Mucosa of rectum (tissue), 2 donors: ENCODE data around the gene BEX2.
"Not testable (repeated sequence)": the region's sequence is repeated elsewhere in the genome, so short reads cannot be mapped to it uniquely, and the experiment has no call there.

ENCODE experiments used
- H3K27ac ChIP-seq, 2 donors: one replicate each; pipeline ENCODE4 v1.7.0; 2013; ENCODE audit warnings: inconsistent platforms in 2 of 2, low read depth in 2 of 2, low read length in 2 of 2
- H3K27me3 ChIP-seq, 2 donors: one replicate each; pipeline ENCODE4 v1.7.0; 2013; ENCODE audit warnings: low read length in 2 of 2; ENCODE audit not compliant: control insufficient read depth in 2 of 2, insufficient read depth in 2 of 2
- H3K36me3 ChIP-seq, 2 donors: one replicate each; pipeline ENCODE4 v1.7.0; 2013; ENCODE audit warnings: low read length in 2 of 2; ENCODE audit not compliant: control insufficient read depth in 2 of 2, insufficient read depth in 2 of 2
- H3K4me1 ChIP-seq, 2 donors: one replicate each; pipeline ENCODE4 v1.7.0; 2013; ENCODE audit warnings: low read length in 2 of 2, mild to moderate bottlenecking in 1 of 2; ENCODE audit not compliant: control insufficient read depth in 2 of 2, insufficient read depth in 2 of 2
- H3K4me3 ChIP-seq, 2 donors: one replicate each; pipeline ENCODE4 v1.7.0; 2013; ENCODE audit warnings: low read length in 2 of 2
- H3K9ac ChIP-seq, 2 donors: one replicate each; pipeline ENCODE4 v1.7.0; 2013; ENCODE audit warnings: low read length in 2 of 2, low read depth in 1 of 2, mild to moderate bottlenecking in 1 of 2
- H3K9me3 ChIP-seq, 2 donors: one replicate each; pipeline ENCODE4 v1.7.0; 2013; ENCODE audit warnings: low read length in 2 of 2; ENCODE audit not compliant: control insufficient read depth in 2 of 2
- donor health status: healthy.
- donor health status: Normal muscosa, but diverticular disease.

Gene BEX2

GRCh38 chrX:103310555-103311398, at the start of gene BEX2:
Gene BEX2 (minus strand): TSS chrX:103310990. CDS start chrX:103309976, 1,014 bp downstream.
- Histone ChIP-seq H3K9ac (peak within 1 kb of the TSS; percentile 9 to 57), H3K4me3 (peak within 1 kb of the TSS; percentile 57 to 67), H3K27me3 (no peaks in the 10 kb centered on the region), H3K36me3 (no peaks in the 10 kb centered on the region), H3K4me1 (peaks cover 0 to 3% of the 10 kb centered on the region in 2 donors), H3K27ac (no peak within 1 kb of the TSS), H3K9me3 (no peaks in the 10 kb centered on the region)

- no peak overlapping the region for H3K9ac ChIP-seq
- H3K27me3 ChIP-seq = peaks cover 0 to 3% of the 10 kb centered on the region in 2 donors
- no peak overlapping the region for H3K4me3 ChIP-seq
- no peaks in the 10 kb centered on the region for H3K36me3 ChIP-seq
- H3K4me1 ChIP-seq = peaks cover 0 to 3% of the 10 kb centered on the region in 2 donors
- H3K9me3 ChIP-seq = no peaks in the 10 kb centered on the region
- no peak overlapping the region for H3K27ac ChIP-seq
Measured at GRCh38 chrX:103360092-103360491, 49.3 kb upstream of the BEX2 start.

GRCh38 chrX:103359605-103360004, 48.8 kb upstream of the BEX2 start:
- not testable (repeated sequence) for H3K27ac ChIP-seq, H3K9ac ChIP-seq, H3K9me3 ChIP-seq, H3K36me3 ChIP-seq, H3K4me1 ChIP-seq, H3K27me3 ChIP-seq, H3K4me3 ChIP-seq

GRCh38 chrX:103357871-103358270, 47.1 kb upstream of the BEX2 start:
- no peak overlapping the region for H3K4me3 ChIP-seq
- H3K27ac ChIP-seq = no peak overlapping the region
- H3K36me3 ChIP-seq = no peaks in the 10 kb centered on the region
- no peak overlapping the region for H3K9ac ChIP-seq
- H3K9me3 ChIP-seq = no peaks in the 10 kb centered on the region
- H3K27me3 ChIP-seq = peaks cover 0 to 3% of the 10 kb centered on the region in 2 donors
- peaks cover 0 to 3% of the 10 kb centered on the region in 2 donors for H3K4me1 ChIP-seq

DNA sequence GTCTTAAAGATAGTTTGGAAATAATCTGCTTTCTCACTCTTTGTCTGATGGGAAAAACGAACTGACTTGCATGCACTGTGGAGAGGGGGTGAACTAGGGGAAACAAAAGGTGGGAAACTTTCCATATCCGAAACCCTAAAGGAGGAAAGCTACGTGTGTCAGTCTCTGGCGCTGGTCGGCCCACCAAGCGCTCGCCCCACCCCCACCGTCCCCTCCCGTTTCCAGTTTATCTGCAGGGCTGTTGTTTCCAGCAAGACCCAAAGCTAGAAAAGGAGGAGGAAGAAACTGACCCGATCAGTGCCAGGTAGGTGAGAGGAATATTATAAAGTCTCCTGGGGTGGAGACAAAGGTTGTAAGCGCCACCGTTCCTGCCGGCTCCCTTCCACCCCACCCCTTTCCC, 46.1 kb upstream of the BEX2 start:
- Histone ChIP-seq H3K4me3 (peak overlapping the region; percentile 81 to 86), H3K9me3 (no peaks in the 10 kb centered on the region), H3K4me1 (peaks cover 0 to 3% of the 10 kb centered on the region in 2 donors), H3K27me3 (peaks cover 0 to 3% of the 10 kb centered on the region in 2 donors), H3K36me3 (no peaks in the 10 kb centered on the region), H3K9ac (peak overlapping the region; percentile 90 to 92), H3K27ac (peak overlapping the region; percentile 83 to 88)

DNA sequence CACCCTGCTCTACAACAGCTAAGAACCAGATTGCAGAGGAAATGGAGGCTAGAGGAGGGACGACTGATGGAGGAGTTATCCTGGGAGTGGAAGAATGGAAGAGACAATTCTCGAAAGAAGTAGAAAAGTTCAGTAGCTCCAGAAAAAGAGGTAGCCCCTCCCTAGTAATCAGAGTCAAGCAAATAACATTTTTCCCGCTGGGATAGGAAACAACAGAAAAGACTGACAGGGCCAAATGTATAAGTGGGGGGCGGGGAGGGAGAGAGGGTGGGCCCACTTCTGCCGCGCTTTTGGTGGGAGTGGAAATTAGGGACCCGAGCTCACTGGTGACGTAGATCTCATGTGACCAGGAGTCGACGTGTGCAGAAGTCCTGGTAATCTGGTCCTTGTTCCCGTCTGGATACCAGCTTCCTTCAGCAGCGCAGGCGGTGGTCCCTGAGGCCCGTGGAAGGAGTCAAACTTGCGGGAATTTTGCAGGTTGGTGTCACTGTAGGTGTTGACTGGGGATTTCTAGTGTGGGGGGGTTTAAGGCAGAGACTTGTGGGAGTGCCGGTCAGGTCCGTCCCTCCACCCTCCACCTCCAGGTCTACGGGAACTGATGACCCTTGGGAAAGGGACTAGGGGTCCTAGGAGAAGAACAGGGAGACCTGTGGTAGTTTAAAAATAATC, 45.5 kb upstream of the BEX2 start, which contains the start of gene TCEAL9:
TSS of gene TCEAL9 (plus strand) at position 377 of the 669 bp plus-strand sequence. CDS start 1,179 bp downstream, outside the sequence.
- peak within 1 kb of the TSS; percentile 90 to 92 for H3K9ac ChIP-seq
- H3K27ac ChIP-seq = peak within 1 kb of the TSS; percentile 83 to 88

GRCh38 chrX:103347682-103348397, 37.0 kb upstream of the BEX2 start:
- Histone ChIP-seq H3K27me3 (peaks cover 2 to 3% of the 10 kb centered on the region in 2 donors), H3K4me3 (no peak overlapping the region), H3K27ac (no peak overlapping the region), H3K9ac (no peak overlapping the region), H3K36me3 (no peaks in the 10 kb centered on the region), H3K9me3 (no peaks in the 10 kb centered on the region), H3K4me1 (no peaks in the 10 kb centered on the region)

More for the DNA sequence above, 45.5 kb upstream of the BEX2 start, which contains the start of gene TCEAL9:
- no peaks in the 10 kb centered on the region for H3K9me3 ChIP-seq
- no peaks in the 10 kb centered on the region for H3K36me3 ChIP-seq
- peaks cover 0 to 3% of the 10 kb centered on the region in 2 donors for H3K27me3 ChIP-seq
- H3K4me3 ChIP-seq = peak within 1 kb of the TSS; percentile 81 to 86
- H3K4me1 ChIP-seq = peaks cover 0 to 3% of the 10 kb centered on the region in 2 donors

DNA sequence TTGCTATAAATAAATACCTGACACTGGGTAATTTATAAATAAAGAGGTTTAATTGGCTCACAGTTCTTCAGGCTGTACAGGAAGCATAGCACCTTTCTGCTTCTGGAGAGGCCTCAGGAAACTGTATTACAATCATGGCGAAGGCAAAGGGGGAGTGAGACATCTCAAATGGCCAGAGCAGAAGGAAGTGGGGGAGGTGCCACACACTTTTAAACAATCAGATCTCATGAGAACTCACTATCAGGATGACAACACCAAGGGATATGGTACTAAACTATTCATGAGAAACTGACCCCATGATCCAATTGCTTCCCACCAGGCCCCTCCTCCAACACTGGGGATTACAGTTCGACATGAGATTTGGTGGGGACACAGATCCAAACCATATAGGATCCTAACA, 33.8 kb upstream of the BEX2 start:
- H3K4me3 ChIP-seq = no peak overlapping the region
- no peaks in the 10 kb centered on the region for H3K4me1 ChIP-seq
- no peak overlapping the region for H3K9ac ChIP-seq
- no peaks in the 10 kb centered on the region for H3K36me3 ChIP-seq
- no peaks in the 10 kb centered on the region for H3K9me3 ChIP-seq
- H3K27ac ChIP-seq = no peak overlapping the region
- peaks cover 4 to 5% of the 10 kb centered on the region in 2 donors for H3K27me3 ChIP-seq

DNA sequence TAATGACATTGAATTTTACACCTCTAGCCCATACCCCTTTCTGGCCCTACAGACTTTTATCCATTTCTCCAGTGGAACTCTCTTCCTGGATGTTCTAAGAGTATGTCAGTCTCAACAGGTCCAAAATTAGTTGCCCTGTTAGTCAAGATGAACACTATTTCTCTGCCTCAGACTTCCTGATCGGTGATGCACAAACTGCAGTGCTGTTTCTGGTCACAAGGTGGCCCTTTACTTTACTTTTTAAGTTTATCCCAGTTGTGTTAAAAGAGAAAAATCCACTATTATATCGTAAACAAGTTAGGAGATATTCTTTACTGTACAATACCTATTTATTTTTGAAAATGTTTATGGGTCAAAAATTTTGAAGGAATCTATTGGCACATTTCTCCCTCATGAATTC, 32.3 kb upstream of the BEX2 start:
- H3K27ac ChIP-seq = no peak overlapping the region
- H3K27me3 ChIP-seq = peaks cover 3 to 4% of the 10 kb centered on the region in 2 donors
- no peak overlapping the region for H3K4me3 ChIP-seq
- no peaks in the 10 kb centered on the region for H3K4me1 ChIP-seq
- H3K9ac ChIP-seq = no peak overlapping the region
- H3K36me3 ChIP-seq = no peaks in the 10 kb centered on the region
- H3K9me3 ChIP-seq = no peaks in the 10 kb centered on the region
